OCI-LY7 (cell line): ENCODE data around the gene BCAP29. TPM values are rescaled to one million over a fixed set of nuclear protein-coding genes. Genes with fewer than 3 reads are reported as not detected.

Experiments used
- BruUV-seq: library from RNA; stranded (reverse); fragments of 400-500 nt; replicated peaks from 2 replicates; lab custom pipeline; 2021; lab: Mats Ljungman, UMichigan
- CTCF ChIA-PET: fragments of 300-600 bp; sonication (Branson Sonifier 250); formaldehyde crosslinking; loops from one replicate; lab custom pipeline; 2022; ENCODE audit warnings: antibody characterized with exemption; ENCODE audit not compliant: unreplicated experiment; lab: Charles Lee
- POLR2A ChIA-PET: fragments of 300-600 bp; sonication (Branson Sonifier 250); formaldehyde crosslinking; loops from one replicate; lab custom pipeline; 2022; ENCODE audit warnings: antibody characterized with exemption; lab: Charles Lee
- DNase-seq: peaks from one replicate; pipeline ENCODE4 v3.0.0-alpha.2; 2015; ENCODE audit warnings: low spot score
- H2AFZ ChIP-seq: fragments of 200-600 bp; sonication (generic), shearing (Covaris generic); 2 replicates; pipeline ENCODE4 v1.6.1; 2014; ENCODE audit warnings: mild to moderate bottlenecking, antibody characterized with exemption, low read length, moderate library complexity
- H3K27ac ChIP-seq: fragments of 200-600 bp; sonication (generic); 2 replicates; pipeline ENCODE4 v1.5.1; 2014; ENCODE audit warnings: mixed run types, low read depth, mild to moderate bottlenecking, moderate library complexity, low read length, inconsistent platforms; ENCODE audit not compliant: poor library complexity, severe bottlenecking
- H3K36me3 ChIP-seq: fragments of 200-600 bp; sonication (generic); 2 replicates; pipeline ENCODE4 v1.6.1; 2014; ENCODE audit warnings: mild to moderate bottlenecking, antibody characterized with exemption, low read length, moderate library complexity, mixed read lengths; ENCODE audit not compliant: insufficient read depth
- H3K4me1 ChIP-seq: fragments of 200-600 bp; sonication (generic); 2 replicates; pipeline ENCODE4 v1.5.1; 2014; ENCODE audit warnings: mild to moderate bottlenecking, low read length; ENCODE audit not compliant: insufficient read depth, poor library complexity, severe bottlenecking
- H3K4me2 ChIP-seq: fragments of 200-600 bp; sonication (generic); 2 replicates; pipeline ENCODE4 v1.6.1; 2014; ENCODE audit warnings: mild to moderate bottlenecking, low read length
- H3K4me3 ChIP-seq: fragments of 200-600 bp; sonication (generic); 2 replicates; pipeline ENCODE4 v1.5.1; 2014; ENCODE audit warnings: mild to moderate bottlenecking, low read depth, low read length; ENCODE audit not compliant: poor library complexity, severe bottlenecking
- H3K79me2 ChIP-seq: fragments of 200-600 bp; sonication (generic); 2 replicates; pipeline ENCODE4 v1.6.1; 2016; ENCODE audit warnings: low read depth, mild to moderate bottlenecking, low read length, moderate library complexity, mixed read lengths; ENCODE audit not compliant: insufficient read depth
- H3K9me2 ChIP-seq: fragments of 200-600 bp; sonication (generic); 2 replicates; pipeline ENCODE4 v1.6.1; 2016; ENCODE audit warnings: mild to moderate bottlenecking, low read length, mixed read lengths; ENCODE audit not compliant: insufficient read depth
- H3K9me3 ChIP-seq: fragments of 200-600 bp; sonication (generic); 2 replicates; pipeline ENCODE4 v1.6.1; 2014; ENCODE audit warnings: mild to moderate bottlenecking, mixed run types, low read length, mixed read lengths
- H4K20me1 ChIP-seq: fragments of 200-600 bp; sonication (generic); 2 replicates; pipeline ENCODE4 v1.6.1; 2014; ENCODE audit warnings: mild to moderate bottlenecking, antibody characterized with exemption, low read length, moderate library complexity, mixed read lengths; ENCODE audit not compliant: insufficient read depth
- CTCF ChIP-seq: fragments of 200-600 bp; sonication (generic); conservative IDR thresholded peaks from 2 replicates; pipeline ENCODE4 v1.5.1; 2014; ENCODE audit warnings: mild to moderate bottlenecking, antibody characterized with exemption, low read length, moderate library complexity, mixed read lengths
- EZH2phosphoT487 ChIP-seq: fragments of 200-600 bp; sonication (generic); IDR thresholded peaks from 2 replicates; pipeline ENCODE4 v1.6.1; 2018; ENCODE audit warnings: low read depth, borderline replicate concordance, mild to moderate bottlenecking, mixed run types, antibody characterized with exemption, low read length, moderate library complexity, mixed read lengths
- intact Hi-C: fragments of 100-400 bp; cut with micrococcal nuclease; formaldehyde crosslinking; loops from one replicate; pipeline ENCODE4 v1.10.0; 2022; ENCODE audit not compliant: unreplicated experiment
- total RNA-seq, 2 experiments: library from RNA; depleted of rRNA in 1 of 2; stranded (reverse); fragments of >200 nt in 1 of 2; shearing (Covaris generic) in 1 of 2; gene quantifications; 2 replicates each; pipeline ENCODE4 v1.2.3, GENCODE V29; 2014 to 2022

Gene BCAP29
- total RNA-seq, 2 experiments from 2014 or later = 18.7 to 26.3 TPM

- no peak overlapping the region for H3K4me2 ChIP-seq
- H2AFZ ChIP-seq = no peak overlapping the region
- no peak overlapping the region for H3K27ac ChIP-seq
- ChIA-PET POLR2A (no interaction called here), CTCF (interaction anchor here (0.6 kb wide), 1 partner anchor 49 kb away, joined by 3 read pairs; no protein-coding TSS in a partner anchor)
- no peaks in the 10 kb centered on the region for H3K9me3 ChIP-seq
- H3K36me3 ChIP-seq = peaks cover 5% of the 10 kb centered on the region
- intact Hi-C loops = no loop called here
- no peaks in the 10 kb centered on the region for H3K79me2 ChIP-seq
- no peak for TF ChIP-seq EZH2phosphoT487
- TF ChIP-seq CTCF = no peak
- H3K4me3 ChIP-seq = no peak overlapping the region
- BruUV-seq = no TSS peak
- H3K4me1 ChIP-seq = no peaks in the 10 kb centered on the region
- H4K20me1 ChIP-seq = no peaks in the 10 kb centered on the region
- no peak for DNase-seq
- no peaks in the 10 kb centered on the region for H3K9me2 ChIP-seq
Observed at GRCh38 chr7:107613439-107613838, 33.4 kb downstream of the BCAP29 start.

- TF ChIP-seq CTCF = no peak
- no peak for TF ChIP-seq EZH2phosphoT487
- ChIA-PET POLR2A (no interaction called here), CTCF (interaction anchor here (0.6 kb wide), 1 partner anchor 50 kb away, joined by 3 read pairs; no protein-coding TSS in a partner anchor)
- no peaks in the 10 kb centered on the region for H3K9me2 ChIP-seq
- H2AFZ ChIP-seq = no peak overlapping the region
- DNase-seq = no peak
- no peak overlapping the region for H3K27ac ChIP-seq
- H4K20me1 ChIP-seq = no peaks in the 10 kb centered on the region
- no peaks in the 10 kb centered on the region for H3K4me1 ChIP-seq
- no peaks in the 10 kb centered on the region for H3K79me2 ChIP-seq
- no peak overlapping the region for H3K4me2 ChIP-seq
- BruUV-seq = no TSS peak
- no peak overlapping the region for H3K4me3 ChIP-seq
- H3K9me3 ChIP-seq = no peaks in the 10 kb centered on the region
- H3K36me3 ChIP-seq = peaks cover 5% of the 10 kb centered on the region
- intact Hi-C loops = no loop called here
Observed at GRCh38 chr7:107613948-107614347, 33.9 kb downstream of the BCAP29 start.

- Histone ChIP-seq H3K9me3 (no peaks in the 10 kb centered on the region), H3K27ac (no peak overlapping the region), H3K4me2 (no peak overlapping the region), H4K20me1 (no peaks in the 10 kb centered on the region), H3K4me1 (no peaks in the 10 kb centered on the region), H3K9me2 (no peaks in the 10 kb centered on the region), H3K36me3 (peaks cover 5% of the 10 kb centered on the region), H2AFZ (no peak overlapping the region), H3K79me2 (no peaks in the 10 kb centered on the region), H3K4me3 (no peak overlapping the region)
- DNase-seq = no peak
- intact Hi-C loops = no loop called here
- ChIA-PET POLR2A (no interaction called here), CTCF (no interaction called here)
- BruUV-seq = no TSS peak
- TF ChIP-seq EZH2phosphoT487 = no peak
- TF ChIP-seq CTCF = no peak
Observed at GRCh38 chr7:107614425-107614824, 34.4 kb downstream of the BCAP29 start.
